ENCODE data around the gene MAP6.
A peak's percentile ranks its signal among the peaks of the same experiment; 100 is the strongest.

The MAP6 gene

DNA sequence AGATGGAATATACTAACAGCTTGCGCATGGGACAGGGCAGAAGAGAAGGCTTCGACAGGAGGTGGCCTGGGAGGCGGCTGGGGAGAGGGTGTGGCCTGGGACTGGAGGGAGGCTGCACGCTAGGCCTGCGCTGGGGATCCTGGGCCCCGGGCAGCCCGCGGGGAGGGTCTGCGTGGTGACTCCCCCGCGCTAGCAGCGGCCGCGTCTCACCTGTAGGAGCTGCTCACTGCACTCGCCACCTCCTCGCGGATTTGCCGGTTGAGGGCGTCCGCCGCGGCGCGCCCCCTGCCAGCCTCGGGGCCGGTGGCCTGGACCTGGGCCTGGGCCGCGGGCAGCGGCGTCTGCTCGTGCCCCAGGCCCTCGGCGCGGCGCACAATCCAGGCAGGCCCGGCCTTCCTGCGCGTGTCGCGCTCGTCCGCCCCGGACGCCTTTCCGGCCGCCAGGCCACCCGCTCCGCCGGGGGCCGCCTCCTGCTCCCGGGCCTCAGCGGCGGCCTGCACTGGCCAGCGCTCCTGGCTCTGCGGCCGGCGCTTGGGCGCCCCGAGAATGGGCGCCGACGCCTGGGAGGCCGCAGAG, 1.5 kb downstream of the MAP6 start:
- TF ChIP-seq, protein P1, sequence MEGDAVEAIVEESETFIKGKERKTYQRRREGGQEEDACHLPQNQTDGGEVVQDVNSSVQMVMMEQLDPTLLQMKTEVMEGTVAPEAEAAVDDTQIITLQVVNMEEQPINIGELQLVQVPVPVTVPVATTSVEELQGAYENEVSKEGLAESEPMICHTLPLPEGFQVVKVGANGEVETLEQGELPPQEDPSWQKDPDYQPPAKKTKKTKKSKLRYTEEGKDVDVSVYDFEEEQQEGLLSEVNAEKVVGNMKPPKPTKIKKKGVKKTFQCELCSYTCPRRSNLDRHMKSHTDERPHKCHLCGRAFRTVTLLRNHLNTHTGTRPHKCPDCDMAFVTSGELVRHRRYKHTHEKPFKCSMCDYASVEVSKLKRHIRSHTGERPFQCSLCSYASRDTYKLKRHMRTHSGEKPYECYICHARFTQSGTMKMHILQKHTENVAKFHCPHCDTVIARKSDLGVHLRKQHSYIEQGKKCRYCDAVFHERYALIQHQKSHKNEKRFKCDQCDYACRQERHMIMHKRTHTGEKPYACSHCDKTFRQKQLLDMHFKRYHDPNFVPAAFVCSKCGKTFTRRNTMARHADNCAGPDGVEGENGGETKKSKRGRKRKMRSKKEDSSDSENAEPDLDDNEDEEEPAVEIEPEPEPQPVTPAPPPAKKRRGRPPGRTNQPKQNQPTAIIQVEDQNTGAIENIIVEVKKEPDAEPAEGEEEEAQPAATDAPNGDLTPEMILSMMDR (conservative IDR thresholded peaks at IDR 0.05; ENCODE audit: low read depth, low read length): no peak
- peak overlapping the region; percentile 37 for H3K4me3 ChIP-seq (ENCODE audit: low read depth, low read length)
- no peak for DNase-seq (ENCODE audit: low read depth)

DNA sequence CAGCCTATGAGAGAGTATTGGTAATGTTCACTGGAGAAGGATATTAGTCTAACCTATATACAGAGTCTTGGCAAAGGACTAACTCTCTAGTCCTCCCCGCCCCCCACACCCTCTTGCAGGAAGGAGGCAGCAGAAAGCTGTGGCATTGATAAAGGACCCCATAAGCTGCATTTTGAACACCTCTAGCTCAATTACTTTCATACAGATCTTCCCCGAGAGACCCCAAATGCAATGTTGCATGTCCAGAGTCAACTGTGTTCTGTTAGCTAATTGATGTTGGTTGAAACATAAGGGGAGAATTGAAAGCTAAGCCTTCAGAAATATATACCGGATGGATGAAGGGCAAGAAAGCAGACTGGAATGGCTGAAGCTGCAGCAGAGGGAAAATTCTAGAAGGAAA, 2.8 kb downstream of the MAP6 start:
- no peak for DNase-seq (ENCODE audit: low read depth)
- H3K4me3 ChIP-seq (ENCODE audit: low read depth, low read length): no peak overlapping the region
- TF ChIP-seq, protein P1 (conservative IDR thresholded peaks at IDR 0.05; ENCODE audit: low read depth, low read length): no peak

DNA sequence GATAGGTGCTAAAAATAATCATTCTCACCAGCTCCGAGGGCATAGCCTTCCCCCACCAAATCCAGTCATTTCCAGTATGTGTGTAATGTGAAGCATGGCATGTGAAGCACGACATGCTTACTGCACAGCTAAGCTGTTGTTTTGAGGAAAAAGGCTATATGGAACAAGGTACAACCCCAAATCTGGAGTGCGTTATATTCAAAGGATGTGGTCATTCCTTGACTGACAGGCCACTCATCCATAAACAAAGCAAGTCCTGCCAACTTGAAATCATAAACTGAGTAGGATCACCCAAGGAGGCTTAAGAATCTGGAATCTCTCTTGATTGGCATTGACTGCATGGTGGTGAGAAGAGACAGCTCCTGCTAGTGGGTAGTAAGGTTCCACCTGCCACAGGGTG, 3.7 kb downstream of the MAP6 start:
- no peak overlapping the region for H3K4me3 ChIP-seq (ENCODE audit: low read depth, low read length)
- TF ChIP-seq, protein P1 (conservative IDR thresholded peaks at IDR 0.05; ENCODE audit: low read depth, low read length): no peak

DNA sequence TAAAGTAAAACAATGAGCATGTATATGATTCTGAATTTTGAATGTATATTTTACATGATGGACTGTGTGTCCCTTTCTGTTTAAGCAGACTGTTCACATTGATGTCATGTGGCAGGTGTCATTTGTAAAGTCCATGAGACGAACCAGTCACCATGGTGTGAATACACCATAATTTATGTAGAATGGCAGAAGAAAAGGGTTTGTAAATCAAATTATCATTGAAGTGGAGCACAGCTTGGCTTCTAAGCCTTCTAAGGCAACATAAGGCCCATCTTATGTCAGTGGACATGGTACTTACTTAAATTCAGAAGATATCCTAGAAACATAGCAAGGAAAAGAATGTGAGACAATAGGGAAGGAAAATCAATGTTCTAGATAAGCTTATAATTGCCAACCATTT, 4.4 kb downstream of the MAP6 start:
- no peak for DNase-seq (ENCODE audit: low read depth)
- H3K4me3 ChIP-seq (ENCODE audit: low read depth, low read length): no peak overlapping the region
- TF ChIP-seq, protein P1 (conservative IDR thresholded peaks at IDR 0.05; ENCODE audit: low read depth, low read length): no peak

More for the DNA sequence above, 3.7 kb downstream of the MAP6 start:
- DNase-seq (ENCODE audit: low read depth): no peak

GRCh38 chr11:75663808-75664207, 5.0 kb downstream of the MAP6 start:
- no peak for DNase-seq (ENCODE audit: low read depth)
- TF ChIP-seq, protein P1 (conservative IDR thresholded peaks at IDR 0.05; ENCODE audit: low read depth, low read length): no peak
- no peak overlapping the region for H3K4me3 ChIP-seq (ENCODE audit: low read depth, low read length)

- TF ChIP-seq, protein P1 (conservative IDR thresholded peaks at IDR 0.05; ENCODE audit: low read depth, low read length): no peak
- DNase-seq (ENCODE audit: low read depth): no peak
- H3K4me3 ChIP-seq (ENCODE audit: low read depth, low read length): no peak overlapping the region
Measured at GRCh38 chr11:75659836-75660235, 9.0 kb downstream of the MAP6 start.

- TF ChIP-seq, protein P1 (conservative IDR thresholded peaks at IDR 0.05; ENCODE audit: low read depth, low read length): no peak
- H3K4me3 ChIP-seq (ENCODE audit: low read depth, low read length): no peak overlapping the region
- DNase-seq (ENCODE audit: low read depth): peak; percentile 51
Measured at GRCh38 chr11:75656044-75656727, 12.7 kb downstream of the MAP6 start.

Data from choroid plexus epithelial cell (primary cell).